ENCODE measurements around the gene ITSN1.

DNA sequence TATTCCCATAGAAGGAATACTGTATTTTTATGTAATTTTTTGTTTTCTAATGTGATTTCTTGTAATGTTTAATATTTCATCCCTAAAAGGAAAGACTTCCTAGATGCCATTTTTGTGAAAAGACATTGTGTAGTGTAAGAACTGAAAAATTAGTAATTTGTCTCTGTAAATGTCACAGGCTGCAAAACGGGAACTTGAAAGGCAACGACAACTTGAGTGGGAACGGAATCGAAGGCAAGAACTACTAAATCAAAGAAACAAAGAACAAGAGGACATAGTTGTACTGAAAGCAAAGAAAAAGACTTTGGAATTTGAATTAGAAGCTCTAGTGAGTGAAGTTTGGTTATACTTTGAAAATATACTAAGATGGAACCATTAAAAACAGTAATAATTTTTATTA is 132.2 kb downstream of the ITSN1 start:
- TF ChIP-seq, protein P1, sequence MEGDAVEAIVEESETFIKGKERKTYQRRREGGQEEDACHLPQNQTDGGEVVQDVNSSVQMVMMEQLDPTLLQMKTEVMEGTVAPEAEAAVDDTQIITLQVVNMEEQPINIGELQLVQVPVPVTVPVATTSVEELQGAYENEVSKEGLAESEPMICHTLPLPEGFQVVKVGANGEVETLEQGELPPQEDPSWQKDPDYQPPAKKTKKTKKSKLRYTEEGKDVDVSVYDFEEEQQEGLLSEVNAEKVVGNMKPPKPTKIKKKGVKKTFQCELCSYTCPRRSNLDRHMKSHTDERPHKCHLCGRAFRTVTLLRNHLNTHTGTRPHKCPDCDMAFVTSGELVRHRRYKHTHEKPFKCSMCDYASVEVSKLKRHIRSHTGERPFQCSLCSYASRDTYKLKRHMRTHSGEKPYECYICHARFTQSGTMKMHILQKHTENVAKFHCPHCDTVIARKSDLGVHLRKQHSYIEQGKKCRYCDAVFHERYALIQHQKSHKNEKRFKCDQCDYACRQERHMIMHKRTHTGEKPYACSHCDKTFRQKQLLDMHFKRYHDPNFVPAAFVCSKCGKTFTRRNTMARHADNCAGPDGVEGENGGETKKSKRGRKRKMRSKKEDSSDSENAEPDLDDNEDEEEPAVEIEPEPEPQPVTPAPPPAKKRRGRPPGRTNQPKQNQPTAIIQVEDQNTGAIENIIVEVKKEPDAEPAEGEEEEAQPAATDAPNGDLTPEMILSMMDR (conservative IDR thresholded peaks at IDR 0.05; ENCODE audit: low read depth in 2 of 2): no peak
- TF ChIP-seq EZH2phosphoT487 (IDR thresholded peaks at IDR 0.05; ENCODE audit: unreplicated experiment) (no peak), REST (IDR thresholded peaks at IDR 0.05; ENCODE audit: unreplicated experiment) (no peak), EZH2 (IDR thresholded peaks at IDR 0.05; ENCODE audit: low read depth, unreplicated experiment) (no peak), JUNB (IDR thresholded peaks at IDR 0.05; ENCODE audit: unreplicated experiment) (no peak), CREB1 (CRISPR knock-in tag; IDR thresholded peaks at IDR 0.05; ENCODE audit: low read depth) (no peak), ZNF114 (CRISPR knock-in tag; IDR thresholded peaks at IDR 0.05) (no peak), POLR2AphosphoS5 (IDR thresholded peaks at IDR 0.05; ENCODE audit: low read depth) (no peak), ETS1 (IDR thresholded peaks at IDR 0.05) (no peak)
